Spleen (tissue), 11 donors: ENCODE results near the gene CD79A. TPM values are rescaled to one million over a fixed set of nuclear protein-coding genes. Genes with fewer than 3 reads are reported as not detected.

Source experiments
- DNase-seq: peaks from one replicate; pipeline ENCODE4 v3.0.0-alpha.2; 2020
- H3K27ac ChIP-seq, 8 donors: fragments of 200-600 bp; sonication (generic) in 7 of 8; 1 replicate in 4 of 8; 2 replicates in 4 of 8; pipeline versions ENCODE4 v1.5.0 to v1.8.0; 2016 to 2021; ENCODE audit warnings: inconsistent platforms in 4 of 8, mild to moderate bottlenecking in 4 of 8, moderate library complexity in 1 of 8
- H3K27me3 ChIP-seq, 7 donors: fragments of 200-600 bp; sonication (generic) in 6 of 7; replicated peaks in 1 of 7; 1 replicate in 4 of 7; 2 replicates in 3 of 7; pipeline versions ENCODE4 v1.5.0 to v1.8.0; 2016 to 2021; ENCODE audit warnings: inconsistent platforms in 3 of 7, mild to moderate bottlenecking in 1 of 7
- H3K36me3 ChIP-seq, 6 donors: fragments of 200-600 bp; sonication (generic) in 5 of 6; 1 replicate in 4 of 6; 2 replicates in 2 of 6; pipeline versions ENCODE4 v1.5.0 to v1.8.0; 2016 to 2021; ENCODE audit warnings: inconsistent platforms in 2 of 6
- H3K4me1 ChIP-seq, 6 donors: fragments of 200-600 bp; sonication (generic) in 5 of 6; 1 replicate in 3 of 6; 2 replicates in 3 of 6; pipeline versions ENCODE4 v1.5.0 to v1.8.0; 2016 to 2021; ENCODE audit warnings: inconsistent platforms in 3 of 6
- H3K4me3 ChIP-seq, 8 donors: fragments of 200-600 bp; sonication (generic) in 7 of 8; 1 replicate in 4 of 8; 2 replicates in 4 of 8; pipeline versions ENCODE4 v1.5.0 to v1.8.0; 2016 to 2021; ENCODE audit warnings: inconsistent platforms in 4 of 8, mild to moderate bottlenecking in 4 of 8, moderate library complexity in 2 of 8
- H3K9me3 ChIP-seq, 8 donors: fragments of 200-600 bp; sonication (generic) in 7 of 8; 1 replicate in 4 of 8; 2 replicates in 4 of 8; pipeline versions ENCODE4 v1.5.0 to v1.8.0; 2016 to 2021; ENCODE audit warnings: inconsistent platforms in 4 of 8
- POLR2A ChIP-seq, 3 donors: fragments of 450-650 bp; IDR thresholded peaks; one replicate each; pipeline ENCODE4 v1.5.1; 2017; ENCODE audit warnings: antibody characterized with exemption in 3 of 3, mild to moderate bottlenecking in 1 of 3
- POLR2AphosphoS5 ChIP-seq, 3 donors: sonication (generic); formaldehyde crosslinking; IDR thresholded peaks; one replicate each; pipeline ENCODE4 v1.5.1; 2017; ENCODE audit warnings: antibody characterized with exemption in 3 of 3
- WGBS, 5 donors: extraction: QIAGEN DNeasy Blood & Tissue Kit in 3 of 5; methylation state at CpG; one replicate each; pipeline versions ENCODE4 v1.1.5 to v1.1.7; 2013 to 2018; 5-methylcytosine and 5-hydroxymethylcytosine counted together
- intact Hi-C: fragments of 100-400 bp; cut with DNase I; formaldehyde crosslinking; loops from one replicate; pipeline ENCODE4 v1.15.0; 2023; ENCODE audit warnings: low total_unique reads
- polyA plus RNA-seq, 3 donors: library from polyadenylated mRNA; stranded (reverse); fragments of 200-250 nt; gene quantifications; one replicate each; pipeline ENCODE4 v1.2.1, GENCODE V29; 2013
- total RNA-seq, 7 donors: library from RNA; depleted of rRNA in 3 of 7; stranded (reverse); fragments of >200 nt in 3 of 7; fragmentation: NEBNext Ultra II Directional in 4 of 7; extraction: Animal tissue kit (Norgen Biotek cat#: 25700) in 4 of 7; gene quantifications; one replicate each; pipeline versions ENCODE4 v1.1.0 to v1.2.1, GENCODE V29; 2016 to 2021
- TF ChIP-seq, protein P1 (sequence below), 11 experiments: fragments of 200-600 bp in 7 of 11; fragments of 450-650 bp in 4 of 11; sonication (generic) in 4 of 11; IDR thresholded peaks in 8 of 11; conservative IDR thresholded peaks in 3 of 11; 1 replicate in 7 of 11; 2 replicates in 4 of 11; pipeline versions ENCODE4 v1.4.0 to v1.8.0; 2016 to 2021; ENCODE audit warnings: antibody characterized with exemption in 11 of 11, inconsistent platforms in 4 of 11, mild to moderate bottlenecking in 1 of 11
- donor health status: healthy with polysubstance abuse.
- donor health status: DM: no; HTN: no; CAD: no; lungs with moderate emphysema.
- donor health status: DM: no; HTN: no; CAD: no.
- donor health status: Bipolar disorder and iron deficiency.
- donor health status: healthy.
- donor health status: DM: no; HTN: no; CAD: no.
- donor health status: DM: yes; HTN: yes; CAD: no.

CD79A gene
- total and polyA plus RNA-seq, 10 donors, result 222 to 1,033 (median 311) TPM

DNA sequence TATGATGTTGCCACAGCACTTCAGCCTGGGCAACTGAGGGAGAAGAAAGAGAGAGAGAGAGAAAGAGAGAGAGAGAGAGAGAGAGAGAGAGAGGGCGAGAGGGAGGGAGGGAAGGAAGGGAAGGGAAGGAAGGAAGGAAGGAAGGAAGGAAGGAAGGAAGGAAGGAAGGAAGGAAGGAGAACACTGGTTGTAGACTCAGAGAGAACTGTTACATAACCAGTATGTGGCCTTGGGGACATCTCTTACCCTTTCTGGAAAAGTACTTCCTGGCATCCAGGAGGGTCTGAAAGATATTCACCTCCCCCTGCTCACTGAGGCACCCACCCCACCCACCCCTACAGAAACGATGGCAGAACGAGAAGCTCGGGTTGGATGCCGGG is 3.2 kb downstream of the CD79A start:
- TF ChIP-seq, protein P1, sequence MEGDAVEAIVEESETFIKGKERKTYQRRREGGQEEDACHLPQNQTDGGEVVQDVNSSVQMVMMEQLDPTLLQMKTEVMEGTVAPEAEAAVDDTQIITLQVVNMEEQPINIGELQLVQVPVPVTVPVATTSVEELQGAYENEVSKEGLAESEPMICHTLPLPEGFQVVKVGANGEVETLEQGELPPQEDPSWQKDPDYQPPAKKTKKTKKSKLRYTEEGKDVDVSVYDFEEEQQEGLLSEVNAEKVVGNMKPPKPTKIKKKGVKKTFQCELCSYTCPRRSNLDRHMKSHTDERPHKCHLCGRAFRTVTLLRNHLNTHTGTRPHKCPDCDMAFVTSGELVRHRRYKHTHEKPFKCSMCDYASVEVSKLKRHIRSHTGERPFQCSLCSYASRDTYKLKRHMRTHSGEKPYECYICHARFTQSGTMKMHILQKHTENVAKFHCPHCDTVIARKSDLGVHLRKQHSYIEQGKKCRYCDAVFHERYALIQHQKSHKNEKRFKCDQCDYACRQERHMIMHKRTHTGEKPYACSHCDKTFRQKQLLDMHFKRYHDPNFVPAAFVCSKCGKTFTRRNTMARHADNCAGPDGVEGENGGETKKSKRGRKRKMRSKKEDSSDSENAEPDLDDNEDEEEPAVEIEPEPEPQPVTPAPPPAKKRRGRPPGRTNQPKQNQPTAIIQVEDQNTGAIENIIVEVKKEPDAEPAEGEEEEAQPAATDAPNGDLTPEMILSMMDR (IDR thresholded peaks at IDR 0.05 in 8 of 11, conservative IDR thresholded peaks at IDR 0.05 in 3 of 11), result no peak
- TF ChIP-seq POLR2AphosphoS5 (IDR thresholded peaks at IDR 0.05) (no peak), POLR2A (IDR thresholded peaks at IDR 0.05) (no peak)

DNA sequence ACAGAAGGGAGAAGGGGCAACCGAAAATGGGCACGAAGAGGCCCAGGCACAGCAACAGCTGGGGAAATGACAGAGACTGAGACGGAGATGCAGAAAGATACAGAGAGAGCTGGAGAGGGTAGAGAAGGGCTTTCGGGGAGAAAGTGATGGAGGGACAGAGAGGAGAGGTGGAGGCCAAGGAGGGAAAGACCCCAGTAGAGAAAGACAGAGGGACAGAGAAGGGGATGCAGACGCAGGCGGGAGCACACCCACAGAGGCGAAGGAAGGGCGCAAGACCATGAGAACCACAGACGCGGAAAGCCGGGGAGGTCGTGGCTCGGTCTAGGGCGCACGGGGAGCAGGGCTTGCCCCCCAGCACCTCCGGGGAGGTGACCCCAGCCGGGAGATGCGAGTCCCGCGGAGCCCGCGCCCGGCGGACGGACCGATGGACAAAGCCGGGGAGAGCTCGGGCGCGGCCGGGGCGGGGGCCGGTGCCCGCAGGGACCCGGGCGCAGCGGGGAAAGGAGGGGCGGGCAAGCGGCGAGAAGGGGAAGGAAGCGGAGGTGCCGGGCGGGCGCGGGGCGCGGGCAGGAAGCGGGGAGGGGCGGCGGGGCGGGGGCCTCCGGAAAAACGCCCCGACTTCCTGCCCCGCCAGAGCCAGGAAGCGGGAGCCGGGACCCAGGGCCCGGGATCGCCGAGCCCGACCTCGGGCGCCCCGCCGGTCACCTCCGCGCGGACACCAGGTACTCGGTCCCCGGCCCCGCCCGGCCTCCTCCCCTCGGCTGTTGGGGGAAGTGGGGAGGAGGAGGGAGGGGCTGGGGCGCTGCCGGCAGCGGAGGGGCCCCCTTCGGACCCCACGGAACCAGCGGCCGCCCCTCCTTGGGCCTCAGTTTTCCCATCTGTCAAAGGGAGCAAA is 5.7 kb downstream of the CD79A start, which contains the start of gene ARHGEF1:
Gene ARHGEF1, plus strand, starts transcription at position 617 of the 895 bp plus-strand sequence. CDS start 4,899 bp downstream, outside the sequence.
- peak within 1 kb of the TSS; percentile 90 to 99 (median 98) for H3K27ac ChIP-seq
- no peaks in the 10 kb centered on the region for H3K9me3 ChIP-seq
- H3K27me3 ChIP-seq, result no peaks in the 10 kb centered on the region
- peaks cover 0 to 53% (median 3%) of the 10 kb centered on the region in 6 donors for H3K36me3 ChIP-seq
- peak within 1 kb of the TSS; percentile 86 to 99 (median 98) for H3K4me3 ChIP-seq
- TF ChIP-seq, protein P1 (IDR thresholded peaks at IDR 0.05 in 8 of 11, conservative IDR thresholded peaks at IDR 0.05 in 3 of 11), result peak in 1 of 11 experiments; percentile 18
- TF ChIP-seq POLR2A (IDR thresholded peaks at IDR 0.05), result peak in 2 of 3 donors; percentile 30 to 46
- TF ChIP-seq POLR2AphosphoS5 (IDR thresholded peaks at IDR 0.05), result peak; percentile 83 to 90 (median 84)
- WGBS, 5 donors, result 0 to 1% (median 1%) methylated on average over 42 to 80 of the region's 80 CpGs
- H3K4me1 ChIP-seq, result peaks cover 28 to 95% (median 82%) of the 10 kb centered on the region in 6 donors
- intact Hi-C loops, result no loop called here
- peak; percentile 96 for DNase-seq

More for the DNA sequence above, 3.2 kb downstream of the CD79A start:
- intact Hi-C loops, result no loop called here
- 56 to 72% (median 62%) methylated on average over 5 of the region's 5 CpGs for WGBS, 5 donors
- peaks cover 0 to 39% (median 3%) of the 10 kb centered on the region in 6 donors for H3K36me3 ChIP-seq
- peaks cover 29 to 95% (median 81%) of the 10 kb centered on the region in 6 donors for H3K4me1 ChIP-seq
- peak overlapping the region in 3 of 8 donors; percentile 65 to 81 (median 75) for H3K4me3 ChIP-seq
- DNase-seq, result no peak
- peak overlapping the region in 4 of 8 donors; percentile 93 to 99 (median 98) for H3K27ac ChIP-seq
- no peaks in the 10 kb centered on the region for H3K27me3 ChIP-seq
- H3K9me3 ChIP-seq, result no peaks in the 10 kb centered on the region

DNA sequence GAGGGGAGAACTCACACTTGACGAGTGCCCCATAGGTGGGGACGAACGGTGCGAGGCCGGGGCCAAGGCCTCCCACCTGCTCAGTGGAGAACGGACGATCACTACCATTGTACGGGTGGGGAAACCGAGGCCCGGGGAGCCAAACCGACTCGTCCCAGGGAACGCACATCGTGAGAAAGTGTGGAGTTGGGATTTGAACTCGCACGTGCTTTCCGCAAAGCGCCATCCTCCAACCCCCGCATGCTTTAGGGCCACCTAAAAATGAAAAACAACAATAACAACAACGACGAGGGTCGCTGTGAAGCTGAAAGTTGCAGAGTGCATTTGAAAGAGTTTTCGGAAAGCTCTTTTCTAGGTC is 6.4 kb downstream of the CD79A start:
- H3K9me3 ChIP-seq, result no peaks in the 10 kb centered on the region
- DNase-seq, result no peak
- H3K27ac ChIP-seq, result peak overlapping the region; percentile 90 to 99 (median 98)
- H3K4me3 ChIP-seq, result peak overlapping the region; percentile 86 to 99 (median 98)
- H3K4me1 ChIP-seq, result peaks cover 28 to 95% (median 82%) of the 10 kb centered on the region in 6 donors
- TF ChIP-seq, protein P1 (IDR thresholded peaks at IDR 0.05 in 8 of 11, conservative IDR thresholded peaks at IDR 0.05 in 3 of 11), result no peak
- no peak for TF ChIP-seq POLR2A (IDR thresholded peaks at IDR 0.05)
- intact Hi-C loops, result no loop called here
- peaks cover 0 to 56% (median 3%) of the 10 kb centered on the region in 6 donors for H3K36me3 ChIP-seq
- 0 to 1% (median 0%) methylated on average over 22 to 23 of the region's 23 CpGs for WGBS, 5 donors
- no peaks in the 10 kb centered on the region for H3K27me3 ChIP-seq
